Neural cell (in vitro differentiated cells): ENCODE measurements around the gene SAMD8.

Experiments used
- EZH2 ChIP-seq: fragments of 200-600, 300-800 bp; shearing (Covaris generic), sonication (generic); IDR thresholded peaks from 2 replicates; pipeline ENCODE4 v1.6.1; 2014; ENCODE audit warnings: antibody characterized with exemption, low read length, borderline replicate concordance, mild to moderate bottlenecking; ENCODE audit not compliant: insufficient read depth, poor library complexity, severe bottlenecking
- TF ChIP-seq, protein P1 (sequence below): fragments of 450-650 bp; IDR thresholded peaks from 2 replicates; pipeline ENCODE4 v1.5.1; 2014; ENCODE audit warnings: antibody characterized with exemption, mild to moderate bottlenecking, moderate library complexity; ENCODE audit not compliant: poor library complexity, severe bottlenecking

DNA sequence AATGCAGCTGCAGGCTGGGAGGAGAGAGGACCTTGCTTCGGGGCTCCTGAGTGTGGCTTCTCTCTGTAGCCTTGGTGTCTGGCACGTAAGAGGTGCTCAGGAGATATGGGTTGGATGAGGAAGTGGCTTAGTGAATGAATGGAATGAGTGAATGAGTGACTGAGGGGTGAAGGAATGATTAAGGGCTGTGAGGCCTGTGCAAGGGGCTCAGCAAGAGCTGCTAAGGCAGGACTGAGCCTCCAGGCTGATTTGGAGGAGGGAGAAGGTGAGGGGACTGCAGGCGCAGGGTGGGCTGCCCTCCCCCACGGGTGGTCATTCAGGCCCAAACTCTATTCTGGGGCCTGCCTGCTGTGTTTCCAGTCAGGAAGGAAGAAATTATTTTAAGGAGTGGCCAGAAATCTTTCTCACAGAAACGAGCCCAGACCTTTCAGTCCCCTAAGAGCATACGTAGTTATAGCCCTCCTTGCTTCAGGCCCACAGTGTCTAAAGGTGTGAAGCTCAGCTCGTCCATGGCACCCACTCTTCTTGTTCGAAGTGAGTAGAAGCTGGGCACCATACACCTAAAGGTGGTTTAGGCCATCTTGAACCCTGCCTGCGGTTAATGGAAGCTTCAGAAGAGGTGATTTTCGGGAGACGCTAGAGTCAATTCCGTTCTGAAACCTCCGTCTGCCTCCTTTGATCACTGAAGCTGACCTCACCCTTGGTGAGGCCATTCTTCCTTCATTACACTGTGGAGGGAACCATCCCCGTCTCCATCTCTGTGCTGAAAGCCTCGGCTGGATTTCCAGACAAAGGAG is 49.5 kb upstream of the SAMD8 start:
- no peak for TF ChIP-seq EZH2
- TF ChIP-seq, protein P1, sequence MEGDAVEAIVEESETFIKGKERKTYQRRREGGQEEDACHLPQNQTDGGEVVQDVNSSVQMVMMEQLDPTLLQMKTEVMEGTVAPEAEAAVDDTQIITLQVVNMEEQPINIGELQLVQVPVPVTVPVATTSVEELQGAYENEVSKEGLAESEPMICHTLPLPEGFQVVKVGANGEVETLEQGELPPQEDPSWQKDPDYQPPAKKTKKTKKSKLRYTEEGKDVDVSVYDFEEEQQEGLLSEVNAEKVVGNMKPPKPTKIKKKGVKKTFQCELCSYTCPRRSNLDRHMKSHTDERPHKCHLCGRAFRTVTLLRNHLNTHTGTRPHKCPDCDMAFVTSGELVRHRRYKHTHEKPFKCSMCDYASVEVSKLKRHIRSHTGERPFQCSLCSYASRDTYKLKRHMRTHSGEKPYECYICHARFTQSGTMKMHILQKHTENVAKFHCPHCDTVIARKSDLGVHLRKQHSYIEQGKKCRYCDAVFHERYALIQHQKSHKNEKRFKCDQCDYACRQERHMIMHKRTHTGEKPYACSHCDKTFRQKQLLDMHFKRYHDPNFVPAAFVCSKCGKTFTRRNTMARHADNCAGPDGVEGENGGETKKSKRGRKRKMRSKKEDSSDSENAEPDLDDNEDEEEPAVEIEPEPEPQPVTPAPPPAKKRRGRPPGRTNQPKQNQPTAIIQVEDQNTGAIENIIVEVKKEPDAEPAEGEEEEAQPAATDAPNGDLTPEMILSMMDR: no peak
